Activated gamma-delta T cell (primary cell): ENCODE results near the gene LEMD3.

Source experiments
- DNase-seq: peaks from one replicate; lab custom pipeline; 2025; lab: John Stamatoyannopoulos, UW

The LEMD3 gene

GRCh38 chr12:65170209-65170881 lies 962 bp downstream of the LEMD3 start:
- peak; percentile 60 for DNase-seq

GRCh38 chr12:65171073-65171472 lies 1.7 kb downstream of the LEMD3 start:
- no peak for DNase-seq

- no peak for DNase-seq
Measured at GRCh38 chr12:65171870-65172269, 2.5 kb downstream of the LEMD3 start.

- no peak for DNase-seq
Measured at GRCh38 chr12:65175385-65175784, 6.0 kb downstream of the LEMD3 start.

GRCh38 chr12:65182012-65182739 lies 12.8 kb downstream of the LEMD3 start:
- no peak for DNase-seq

GRCh38 chr12:65184176-65184857 lies 14.9 kb downstream of the LEMD3 start:
- DNase-seq: no peak

GRCh38 chr12:65184858-65185229 lies 15.5 kb downstream of the LEMD3 start:
- DNase-seq: no peak

- no peak for DNase-seq
Measured at GRCh38 chr12:65187665-65188064, 18.3 kb downstream of the LEMD3 start.

- DNase-seq: no peak
Measured at GRCh38 chr12:65188179-65188701, 18.9 kb downstream of the LEMD3 start.

GRCh38 chr12:65189028-65189718 lies 19.8 kb downstream of the LEMD3 start:
- DNase-seq: no peak

GRCh38 chr12:65192963-65193516 lies 23.7 kb downstream of the LEMD3 start:
- no peak for DNase-seq

GRCh38 chr12:65194949-65195348 lies 25.6 kb downstream of the LEMD3 start:
- DNase-seq: no peak

GRCh38 chr12:65195387-65196055 lies 26.1 kb downstream of the LEMD3 start:
- no peak for DNase-seq

GRCh38 chr12:65196762-65197567 lies 27.6 kb downstream of the LEMD3 start:
- no peak for DNase-seq

- no peak for DNase-seq
Measured at GRCh38 chr12:65199604-65200003, 30.2 kb downstream of the LEMD3 start.

- DNase-seq: no peak
Measured at GRCh38 chr12:65200007-65200665, 30.8 kb downstream of the LEMD3 start.

- DNase-seq: no peak
Measured at GRCh38 chr12:65203376-65203775, 34.0 kb downstream of the LEMD3 start.

- no peak for DNase-seq
Measured at GRCh38 chr12:65204886-65205525, 35.6 kb downstream of the LEMD3 start.

- no peak for DNase-seq
Measured at GRCh38 chr12:65205886-65206285, 36.5 kb downstream of the LEMD3 start.
